HG03280 (cell line): Measurements from ENCODE around the gene ACTMAP.
"Not testable (repeated sequence)": the region's sequence is repeated elsewhere in the genome, so short reads cannot be mapped to it uniquely, and the experiment has no call there.

Experiments used
- ATAC-seq: cut with Tn5 transposase; IDR thresholded peaks from one replicate; pipeline ENCODE4 v1.9.1; 2021; ENCODE audit warnings: mild to moderate bottlenecking, moderate library complexity; ENCODE audit not compliant: unreplicated experiment

ACTMAP gene

GRCh38 chr19:40750058-40750873 is at the start of gene ACTMAP:
ACTMAP (minus strand) TSS chr19:40750477; CDS start chr19:40749803, 674 bp downstream.
- ATAC-seq = peak; percentile 87

GRCh38 chr19:40799558-40800338 is 49.5 kb upstream of the ACTMAP start:
- no peak for ATAC-seq

GRCh38 chr19:40798683-40799557 is 48.6 kb upstream of the ACTMAP start, which contains the start of gene EGLN2:
EGLN2 (plus strand) TSS chr19:40799191; CDS start chr19:40800573, 1,382 bp downstream.
- peak; percentile 75 for ATAC-seq

GRCh38 chr19:40797963-40798682 is 47.8 kb upstream of the ACTMAP start:
- ATAC-seq = peak; percentile 23

- ATAC-seq = no peak
These were observed 47.1 kb upstream of the ACTMAP start for GRCh38 chr19:40797166-40797962.

- no peak for ATAC-seq
These were observed 41.7 kb upstream of the ACTMAP start for GRCh38 chr19:40791996-40792395.

GRCh38 chr19:40791349-40791748 is 41.1 kb upstream of the ACTMAP start:
- ATAC-seq = no peak

GRCh38 chr19:40786060-40787037 is 36.1 kb upstream of the ACTMAP start:
- ATAC-seq = no peak

- ATAC-seq = no peak
These were observed 35.2 kb upstream of the ACTMAP start for GRCh38 chr19:40785526-40785925.

- not testable (repeated sequence) for ATAC-seq
These were observed 33.9 kb upstream of the ACTMAP start for GRCh38 chr19:40784146-40784545.

GRCh38 chr19:40783711-40784110 is 33.4 kb upstream of the ACTMAP start:
- ATAC-seq = no peak

- ATAC-seq = no peak
These were observed 30.9 kb upstream of the ACTMAP start for GRCh38 chr19:40781140-40781539.

GRCh38 chr19:40780582-40780981 is 30.3 kb upstream of the ACTMAP start:
- ATAC-seq = no peak

GRCh38 chr19:40778706-40779284 is 28.5 kb upstream of the ACTMAP start:
- ATAC-seq = no peak

GRCh38 chr19:40777937-40778705 is 27.8 kb upstream of the ACTMAP start, which contains the start of gene RAB4B:
RAB4B (plus strand) TSS chr19:40778247; CDS start chr19:40778376, 129 bp downstream.
- ATAC-seq = peak; percentile 70

- no peak for ATAC-seq
These were observed 27.3 kb upstream of the ACTMAP start for GRCh38 chr19:40777645-40777936.

- ATAC-seq = peak; percentile 61
These were observed 26.8 kb upstream of the ACTMAP start for GRCh38 chr19:40776932-40777644.
